ENCODE data around the gene NLGN1.

NLGN1 gene

GRCh38 chr3:173630849-173631248 is 233.3 kb downstream of the NLGN1 start:
- DNase-seq (ENCODE audit: low read depth in 2 of 2, low spot score in 1 of 2): no peak

GRCh38 chr3:173632945-173633344 is 235.4 kb downstream of the NLGN1 start:
- DNase-seq (ENCODE audit: low read depth in 2 of 2, low spot score in 1 of 2): no peak

GRCh38 chr3:173635826-173636225 is 238.3 kb downstream of the NLGN1 start:
- no peak for DNase-seq (ENCODE audit: low read depth in 2 of 2, low spot score in 1 of 2)

DNA sequence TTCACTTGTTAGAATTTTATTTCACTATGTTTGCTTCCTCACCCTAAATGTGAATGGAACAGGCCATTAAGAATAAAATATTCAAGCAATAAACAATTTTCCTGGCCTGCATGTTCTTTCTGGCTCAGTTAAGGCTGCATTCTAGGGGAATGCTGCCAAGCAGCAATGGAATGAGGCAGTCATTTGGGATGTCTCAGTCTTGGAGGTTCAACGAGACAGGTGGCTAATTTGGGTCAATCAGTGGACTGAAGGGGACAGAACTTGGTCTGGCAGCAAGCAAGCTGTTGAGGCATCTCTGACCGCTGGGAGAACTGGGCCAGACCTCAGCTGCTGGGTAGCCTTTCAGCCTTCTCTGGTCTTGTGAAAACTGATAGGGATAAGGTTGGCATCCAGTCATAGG is 241.6 kb downstream of the NLGN1 start:
- no peak for DNase-seq (ENCODE audit: low read depth in 2 of 2, low spot score in 1 of 2)

- no peak for DNase-seq (ENCODE audit: low read depth in 2 of 2, low spot score in 1 of 2)
Measured at GRCh38 chr3:173641696-173642095, 244.2 kb downstream of the NLGN1 start.

DNA sequence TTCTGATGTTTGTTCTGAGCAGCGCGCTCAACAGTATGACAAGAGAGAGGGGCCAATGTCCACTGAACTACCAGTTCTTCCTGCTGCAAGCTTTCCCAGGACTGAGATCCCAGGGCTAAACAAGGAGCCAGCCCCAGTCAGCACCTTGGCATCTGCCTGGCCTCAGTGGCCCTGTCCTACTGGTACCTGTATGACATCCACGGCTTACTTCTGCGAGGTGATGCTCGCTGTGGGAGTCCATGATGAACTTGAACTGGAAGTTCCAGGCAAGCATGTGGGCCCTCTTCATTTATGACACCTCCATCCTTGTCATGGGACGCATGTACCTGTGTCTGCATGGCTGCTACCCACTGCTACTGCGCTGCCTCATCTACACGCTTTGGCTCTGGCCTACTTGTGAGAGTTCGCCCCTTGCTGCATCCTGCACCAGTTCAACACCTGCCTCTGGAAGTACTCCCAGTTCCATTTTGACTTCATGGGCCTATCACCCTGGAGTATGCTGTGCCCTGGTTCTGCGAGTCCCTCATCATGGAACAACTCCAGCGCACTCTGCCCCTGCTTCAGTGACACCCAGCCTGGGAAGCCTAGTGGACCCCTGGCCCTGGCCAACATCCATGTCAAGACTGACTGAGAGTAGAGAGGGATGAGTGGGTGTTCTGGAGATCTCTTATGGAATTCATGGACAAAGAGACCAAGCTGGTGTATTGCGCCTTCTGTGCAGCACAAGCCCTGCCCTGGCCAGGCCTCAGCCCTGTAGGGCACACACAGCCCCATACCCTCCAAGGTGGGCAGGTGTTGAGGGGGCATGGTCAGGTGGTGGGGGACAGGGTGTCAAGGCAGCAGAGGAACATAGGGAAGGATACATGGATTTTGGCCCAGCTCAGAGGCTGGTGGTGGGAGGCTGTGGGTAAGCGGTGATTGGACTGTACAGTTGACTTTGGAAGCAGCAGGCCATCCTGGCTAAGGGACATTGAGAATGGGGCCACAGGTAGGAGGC is 246.8 kb downstream of the NLGN1 start:
- DNase-seq (ENCODE audit: low read depth in 2 of 2, low spot score in 1 of 2): no peak

DNA sequence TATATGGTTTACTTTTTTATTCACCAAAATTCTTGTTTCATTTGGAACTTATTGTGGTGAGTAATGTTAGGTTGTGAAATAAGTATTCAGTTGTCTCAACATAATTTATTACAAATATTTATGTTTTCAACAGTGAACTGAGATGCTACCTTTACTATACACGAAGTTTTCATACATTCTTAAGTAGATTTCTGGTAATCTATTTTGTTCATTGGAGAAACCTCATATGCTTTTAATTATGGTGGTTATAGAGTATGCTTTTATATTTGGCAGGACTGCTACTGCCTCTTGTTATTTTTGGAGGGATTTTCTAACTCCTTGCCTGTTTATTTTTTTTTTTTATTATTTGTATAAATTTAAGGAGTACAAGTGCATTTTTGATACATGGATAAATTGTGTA is 253.1 kb downstream of the NLGN1 start:
- DNase-seq (ENCODE audit: low read depth in 2 of 2, low spot score in 1 of 2): no peak

DNA sequence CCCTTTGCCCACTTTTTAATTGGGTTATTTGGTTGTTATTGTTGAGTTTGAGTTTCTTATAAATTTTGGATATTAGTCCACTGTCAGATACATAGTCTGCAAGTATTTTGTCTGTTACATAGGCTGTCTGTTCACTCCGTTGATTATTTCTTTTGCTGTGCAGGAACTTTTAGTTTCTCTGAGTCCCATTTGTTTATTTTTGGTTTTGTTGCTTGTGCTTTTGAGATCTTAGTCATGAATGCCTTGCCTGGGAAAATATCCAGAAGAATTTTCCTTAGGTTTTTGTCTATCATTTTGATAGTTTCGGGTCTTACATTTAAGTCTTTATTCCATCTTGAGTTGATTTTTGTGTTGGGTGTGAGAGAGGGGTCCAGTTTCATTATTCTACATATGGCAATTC is 254.5 kb downstream of the NLGN1 start:
- DNase-seq (ENCODE audit: low read depth in 2 of 2, low spot score in 1 of 2): no peak

- no peak for DNase-seq (ENCODE audit: low read depth in 2 of 2, low spot score in 1 of 2)
Measured at GRCh38 chr3:173653781-173654180, 256.2 kb downstream of the NLGN1 start.

DNA sequence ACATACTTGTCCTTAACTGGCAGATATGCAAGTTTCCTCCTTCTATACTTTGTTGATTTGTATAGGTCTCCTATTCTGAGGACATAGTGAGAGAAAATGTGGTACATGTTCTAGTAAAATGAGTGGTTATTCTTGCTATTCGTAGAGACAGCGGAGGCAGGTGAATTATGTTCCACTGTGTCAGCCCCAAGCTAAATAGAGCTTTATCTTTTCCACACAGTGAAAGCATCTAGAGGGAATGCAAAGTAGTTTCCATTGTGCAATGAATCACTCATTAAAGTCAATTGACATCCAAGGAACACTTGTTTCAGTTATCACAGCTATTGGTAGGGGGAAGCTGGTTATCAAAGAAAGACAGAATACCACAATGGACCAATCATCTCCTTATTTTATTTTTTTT is 262.4 kb downstream of the NLGN1 start:
- no peak for DNase-seq (ENCODE audit: low read depth in 2 of 2, low spot score in 1 of 2)

DNA sequence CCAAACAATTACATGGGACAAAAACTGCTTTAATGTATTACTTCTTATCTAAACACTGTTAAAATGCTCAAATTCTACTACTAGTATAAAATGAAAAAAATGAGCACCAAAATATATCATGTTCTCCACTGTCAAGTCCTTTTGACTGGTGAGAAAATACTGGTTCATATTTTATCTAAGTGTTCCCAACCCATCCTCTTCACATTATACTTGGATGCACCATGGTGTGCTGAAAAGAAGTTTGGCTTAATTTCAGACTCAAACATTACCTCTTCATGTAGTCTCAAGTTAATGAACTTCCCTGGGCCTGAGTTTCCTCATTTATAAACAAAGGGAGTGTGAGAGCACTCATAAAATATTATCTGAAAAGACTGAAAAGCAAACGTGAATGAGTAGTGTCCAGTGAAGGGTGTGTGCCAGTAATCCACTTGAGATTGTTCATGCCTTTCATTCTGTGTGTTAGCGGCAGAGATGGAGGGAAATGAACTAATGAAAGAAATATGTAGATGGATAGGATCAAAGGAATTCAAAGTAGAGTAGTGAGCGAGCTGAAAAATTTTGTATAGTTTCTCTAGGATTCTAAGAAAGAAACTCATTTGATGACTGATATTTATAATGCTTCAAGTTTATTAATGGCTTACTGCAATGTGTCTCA is 263.2 kb downstream of the NLGN1 start:
- no peak for DNase-seq (ENCODE audit: low read depth in 2 of 2, low spot score in 1 of 2)

DNA sequence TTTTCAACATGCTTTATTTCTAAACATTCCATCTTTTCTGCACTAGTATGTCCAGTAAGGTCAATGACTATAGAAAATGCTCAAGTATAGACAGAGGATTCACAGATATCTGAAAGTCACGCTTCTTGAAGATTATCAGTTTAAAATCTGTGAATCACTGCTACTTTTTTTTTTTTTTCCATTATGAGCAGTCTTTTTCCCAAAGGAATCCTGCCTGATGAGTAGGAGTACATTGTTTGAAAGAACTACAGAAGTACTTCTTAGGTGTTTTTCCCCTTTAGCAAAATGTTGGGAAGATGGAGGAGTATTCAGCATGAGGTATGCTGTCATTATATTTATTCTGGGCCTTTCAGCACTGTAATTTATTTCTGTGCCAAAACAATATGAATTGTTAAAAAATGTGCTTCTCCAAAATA is 266.2 kb downstream of the NLGN1 start:
- DNase-seq (ENCODE audit: low read depth in 2 of 2, low spot score in 1 of 2): no peak

GRCh38 chr3:173676094-173676493 is 278.6 kb downstream of the NLGN1 start:
- no peak for DNase-seq (ENCODE audit: low read depth in 2 of 2, low spot score in 1 of 2)

DNA sequence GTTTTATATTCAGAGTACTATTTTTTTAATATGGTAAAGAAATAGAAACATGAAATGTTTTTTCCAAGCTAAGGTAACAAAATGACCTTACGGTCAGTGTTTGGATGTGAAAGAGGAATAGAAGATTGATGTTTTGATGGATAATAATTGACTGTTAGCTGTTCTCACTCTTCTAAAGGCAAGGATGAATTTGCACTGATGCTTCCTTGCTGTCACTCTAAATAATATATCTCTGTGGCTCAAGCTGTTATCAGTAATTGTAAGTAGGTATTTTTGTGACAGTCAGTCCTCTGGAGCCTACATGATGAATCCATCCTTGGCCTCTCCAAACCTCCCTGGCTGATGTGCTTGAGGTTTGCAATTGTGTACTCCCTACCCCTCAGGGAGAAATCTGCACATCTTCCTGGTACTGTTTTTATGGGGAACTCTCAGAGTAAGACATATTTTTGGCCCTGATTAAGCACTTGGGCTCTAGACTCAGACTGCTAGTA is 283.7 kb downstream of the NLGN1 start:
- no peak for DNase-seq (ENCODE audit: low read depth in 2 of 2, low spot score in 1 of 2)

GRCh38 chr3:173685456-173685855 is 287.9 kb downstream of the NLGN1 start:
- no peak for DNase-seq (ENCODE audit: low read depth in 2 of 2, low spot score in 1 of 2)

DNA sequence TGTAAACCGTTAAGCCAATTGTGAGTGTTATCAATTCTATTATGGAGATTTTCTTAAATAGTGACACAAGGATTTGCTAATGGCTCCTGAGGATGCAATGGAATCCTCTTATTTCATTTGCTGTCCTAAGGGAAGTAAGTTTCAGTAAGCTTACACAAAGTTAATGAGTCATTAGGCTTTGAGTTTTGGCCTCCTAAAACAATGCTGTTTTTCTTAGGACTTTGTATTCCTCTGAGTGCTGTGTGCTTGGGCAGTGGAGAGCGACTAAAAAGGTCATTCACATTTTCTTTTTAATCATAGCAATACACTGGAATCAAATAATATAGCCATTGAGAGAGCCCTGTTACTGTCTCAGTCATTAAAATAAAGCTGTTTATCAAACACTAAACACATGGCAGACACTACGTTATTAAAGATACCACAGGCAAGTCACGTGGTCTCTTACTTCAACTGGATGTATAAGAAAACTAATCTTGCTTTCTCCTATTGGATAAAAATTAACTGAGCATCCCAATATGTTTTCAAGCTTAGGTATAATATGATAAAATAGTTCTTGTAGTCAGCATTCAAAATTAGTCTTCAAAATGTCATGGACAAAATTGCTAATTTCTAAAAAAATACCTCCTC is 290.8 kb downstream of the NLGN1 start:
- DNase-seq (ENCODE audit: low read depth in 2 of 2, low spot score in 1 of 2): no peak

- DNase-seq (ENCODE audit: low read depth in 2 of 2, low spot score in 1 of 2): no peak
Measured at GRCh38 chr3:173690542-173691180, 293.1 kb downstream of the NLGN1 start.

GRCh38 chr3:173699353-173699752 is 301.8 kb downstream of the NLGN1 start:
- DNase-seq (ENCODE audit: low read depth in 2 of 2, low spot score in 1 of 2): no peak

GRCh38 chr3:173700336-173700735 is 302.8 kb downstream of the NLGN1 start:
- DNase-seq (ENCODE audit: low read depth in 2 of 2, low spot score in 1 of 2): no peak

DNA sequence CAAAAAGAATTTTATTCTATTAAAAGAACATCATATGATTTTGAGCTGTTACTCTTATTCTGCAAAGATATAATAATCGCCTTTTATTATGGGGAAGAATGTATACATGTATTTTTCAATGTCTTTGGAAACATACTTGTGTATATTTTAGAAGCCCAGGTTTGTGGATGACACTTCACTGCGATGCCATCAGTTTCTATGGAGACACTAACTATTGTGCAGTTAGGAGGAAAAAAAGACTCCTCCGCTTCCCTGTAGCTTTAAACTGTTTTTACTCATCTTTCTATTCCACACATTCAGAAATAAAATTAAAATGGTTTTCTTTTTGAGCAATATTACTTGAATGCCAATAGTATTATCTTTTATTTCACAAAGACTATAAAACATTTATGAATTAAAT is 305.0 kb downstream of the NLGN1 start:
- no peak for DNase-seq (ENCODE audit: low read depth in 2 of 2, low spot score in 1 of 2)

GRCh38 chr3:173703771-173704170 is 306.2 kb downstream of the NLGN1 start:
- no peak for DNase-seq (ENCODE audit: low read depth in 2 of 2, low spot score in 1 of 2)

Data from stimulated activated CD8-positive, alpha-beta memory T cell treated with anti-CD3 and anti-CD28 coated beads, Interleukin-4, amount 100 ng/mL, for 1 hour (primary cell).